ENCODE data around the gene SLC5A2.
"Not testable (repeated sequence)": the region's sequence is repeated elsewhere in the genome, so short reads cannot be mapped to it uniquely, and the experiment has no call there.

The SLC5A2 gene

DNA sequence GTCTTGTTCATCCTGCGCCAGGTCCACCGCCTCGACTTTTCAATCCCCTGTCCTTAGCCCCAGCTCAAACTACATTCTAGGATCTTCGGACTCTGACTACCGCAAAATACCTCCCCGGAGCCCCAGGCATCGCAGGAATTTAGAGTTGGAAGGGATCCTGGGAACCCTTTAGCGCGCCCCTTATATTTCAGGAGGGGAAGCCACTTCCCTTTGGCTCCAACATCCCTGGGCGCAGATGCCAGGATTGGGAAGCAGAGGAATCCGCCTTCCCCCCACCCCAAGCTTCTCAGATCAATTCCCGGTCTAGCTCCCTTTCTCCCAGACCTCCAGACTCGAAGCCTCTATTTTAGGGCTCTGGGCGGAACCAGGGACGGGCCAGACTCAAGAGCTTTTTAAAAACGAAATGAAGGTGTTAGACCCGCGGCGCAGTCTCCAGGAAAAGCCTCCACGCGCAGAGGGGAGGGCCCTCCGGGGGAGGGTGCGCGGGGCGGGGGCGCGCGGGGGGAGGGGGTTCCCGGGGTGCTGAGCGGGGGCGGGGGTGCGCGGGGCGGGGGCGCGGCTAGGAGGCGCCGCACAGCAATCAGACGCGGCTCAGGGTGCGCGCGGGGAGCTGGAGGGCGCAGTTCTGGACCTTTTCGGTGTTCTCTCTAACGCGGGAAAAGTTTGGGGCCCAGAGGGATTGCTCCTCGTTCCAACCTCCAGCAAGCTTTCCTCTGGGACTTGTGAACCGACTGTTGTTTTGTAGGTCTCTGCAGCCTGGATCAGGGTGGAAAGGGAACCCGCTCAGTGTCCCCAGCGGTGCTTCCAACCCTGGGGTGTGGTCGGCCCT lies 46.4 kb downstream of the SLC5A2 start:
- peak overlapping the region; percentile 39 for H3K4me3 ChIP-seq (ENCODE audit: insufficient read depth, low read depth, low read length)
- H3K27ac ChIP-seq (ENCODE audit: insufficient read depth, low read depth, low read length, poor library complexity, severe bottlenecking), result no peak overlapping the region
- H3K36me3 ChIP-seq (ENCODE audit: control insufficient read depth, insufficient read depth, low read length), result no peaks in the 10 kb centered on the region
- no peaks in the 10 kb centered on the region for H3K9me3 ChIP-seq (ENCODE audit: control insufficient read depth, low read length)
- 2% methylated on average over 52 of the region's 52 CpGs for WGBS, 2 experiments
- peaks cover 10% of the 10 kb centered on the region for H3K4me1 ChIP-seq (ENCODE audit: control insufficient read depth, insufficient read depth, low read length)
- peaks cover 39% of the 10 kb centered on the region for H3K27me3 ChIP-seq (ENCODE audit: control insufficient read depth, insufficient read depth, low read length, poor library complexity, severe bottlenecking)

GRCh38 chr16:31529937-31530312 lies 47.0 kb downstream of the SLC5A2 start:
- no peaks in the 10 kb centered on the region for H3K9me3 ChIP-seq (ENCODE audit: control insufficient read depth, low read length)
- no peak overlapping the region for H3K27ac ChIP-seq (ENCODE audit: insufficient read depth, low read depth, low read length, poor library complexity, severe bottlenecking)
- WGBS, 2 experiments, result 48% methylated on average over 17 of the region's 17 CpGs
- peaks cover 10% of the 10 kb centered on the region for H3K4me1 ChIP-seq (ENCODE audit: control insufficient read depth, insufficient read depth, low read length)
- peaks cover 39% of the 10 kb centered on the region for H3K27me3 ChIP-seq (ENCODE audit: control insufficient read depth, insufficient read depth, low read length, poor library complexity, severe bottlenecking)
- H3K4me3 ChIP-seq (ENCODE audit: insufficient read depth, low read depth, low read length), result peak overlapping the region; percentile 39
- no peaks in the 10 kb centered on the region for H3K36me3 ChIP-seq (ENCODE audit: control insufficient read depth, insufficient read depth, low read length)

DNA sequence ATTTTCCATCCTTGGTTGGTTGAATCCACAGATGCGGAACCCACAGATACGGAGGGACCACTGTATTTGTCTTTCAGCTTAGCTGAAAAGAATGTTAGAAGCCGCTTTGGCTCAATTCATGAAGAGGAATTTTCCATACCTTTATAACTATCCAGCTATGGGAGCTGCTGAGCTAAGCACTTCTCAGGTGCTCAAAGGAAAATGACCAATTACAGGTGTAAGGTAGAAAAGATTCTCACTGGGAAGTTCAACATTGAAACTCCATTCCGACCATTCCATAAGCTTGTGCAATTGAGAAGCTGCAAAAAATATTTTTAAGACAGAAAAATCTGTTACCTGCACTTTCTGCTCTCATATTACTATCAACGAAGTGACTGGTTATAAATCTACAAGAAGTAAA lies 47.5 kb downstream of the SLC5A2 start:
- peaks cover 39% of the 10 kb centered on the region for H3K27me3 ChIP-seq (ENCODE audit: control insufficient read depth, insufficient read depth, low read length, poor library complexity, severe bottlenecking)
- no peaks in the 10 kb centered on the region for H3K9me3 ChIP-seq (ENCODE audit: control insufficient read depth, low read length)
- H3K27ac ChIP-seq (ENCODE audit: insufficient read depth, low read depth, low read length, poor library complexity, severe bottlenecking), result no peak overlapping the region
- no peaks in the 10 kb centered on the region for H3K36me3 ChIP-seq (ENCODE audit: control insufficient read depth, insufficient read depth, low read length)
- no peak overlapping the region for H3K4me3 ChIP-seq (ENCODE audit: insufficient read depth, low read depth, low read length)
- WGBS, 2 experiments, result 88 to 89% methylated on average over 4 of the region's 5 CpGs
- peaks cover 10% of the 10 kb centered on the region for H3K4me1 ChIP-seq (ENCODE audit: control insufficient read depth, insufficient read depth, low read length)

DNA sequence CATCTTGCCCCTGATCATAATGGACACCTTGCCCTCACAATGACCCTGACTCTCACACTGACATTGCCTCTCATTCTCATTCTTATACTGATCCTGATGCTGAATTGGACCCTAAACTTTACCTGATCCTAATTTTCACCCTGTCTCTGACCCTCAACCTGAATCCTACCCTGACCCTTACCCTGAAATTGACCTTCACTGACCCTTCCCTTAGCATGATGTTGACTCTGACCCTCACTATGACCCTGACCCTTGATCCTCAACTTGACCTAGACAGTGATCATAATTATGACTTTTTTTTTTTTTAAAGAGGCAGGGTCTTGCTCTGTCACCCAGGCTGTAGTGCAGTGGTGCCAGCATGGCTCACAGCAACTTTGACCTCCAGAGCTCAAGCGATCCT lies 48.2 kb downstream of the SLC5A2 start:
- no peaks in the 10 kb centered on the region for H3K36me3 ChIP-seq (ENCODE audit: control insufficient read depth, insufficient read depth, low read length)
- H3K27me3 ChIP-seq (ENCODE audit: control insufficient read depth, insufficient read depth, low read length, poor library complexity, severe bottlenecking), result peaks cover 39% of the 10 kb centered on the region
- H3K27ac ChIP-seq (ENCODE audit: insufficient read depth, low read depth, low read length, poor library complexity, severe bottlenecking), result no peak overlapping the region
- WGBS, 2 experiments, result 83 to 97% methylated on average over 1 of the region's 1 CpG
- no peaks in the 10 kb centered on the region for H3K9me3 ChIP-seq (ENCODE audit: control insufficient read depth, low read length)
- no peak overlapping the region for H3K4me3 ChIP-seq (ENCODE audit: insufficient read depth, low read depth, low read length)
- H3K4me1 ChIP-seq (ENCODE audit: control insufficient read depth, insufficient read depth, low read length), result peaks cover 10% of the 10 kb centered on the region

GRCh38 chr16:31532120-31532519 lies 49.2 kb downstream of the SLC5A2 start:
- peaks cover 47% of the 10 kb centered on the region for H3K27me3 ChIP-seq (ENCODE audit: control insufficient read depth, insufficient read depth, low read length, poor library complexity, severe bottlenecking)
- 76 to 83% methylated on average over 2 of the region's 2 CpGs for WGBS, 2 experiments
- H3K27ac ChIP-seq (ENCODE audit: insufficient read depth, low read depth, low read length, poor library complexity, severe bottlenecking), result no peak overlapping the region
- H3K9me3 ChIP-seq (ENCODE audit: control insufficient read depth, low read length), result no peaks in the 10 kb centered on the region
- no peak overlapping the region for H3K4me3 ChIP-seq (ENCODE audit: insufficient read depth, low read depth, low read length)
- H3K36me3 ChIP-seq (ENCODE audit: control insufficient read depth, insufficient read depth, low read length), result no peaks in the 10 kb centered on the region
- peaks cover 10% of the 10 kb centered on the region for H3K4me1 ChIP-seq (ENCODE audit: control insufficient read depth, insufficient read depth, low read length)

GRCh38 chr16:31532896-31533295 lies 50.0 kb downstream of the SLC5A2 start:
- H3K4me1 ChIP-seq (ENCODE audit: control insufficient read depth, insufficient read depth, low read length), result peaks cover 10% of the 10 kb centered on the region
- 65% methylated on average over 4 of the region's 4 CpGs for WGBS, 2 experiments

DNA sequence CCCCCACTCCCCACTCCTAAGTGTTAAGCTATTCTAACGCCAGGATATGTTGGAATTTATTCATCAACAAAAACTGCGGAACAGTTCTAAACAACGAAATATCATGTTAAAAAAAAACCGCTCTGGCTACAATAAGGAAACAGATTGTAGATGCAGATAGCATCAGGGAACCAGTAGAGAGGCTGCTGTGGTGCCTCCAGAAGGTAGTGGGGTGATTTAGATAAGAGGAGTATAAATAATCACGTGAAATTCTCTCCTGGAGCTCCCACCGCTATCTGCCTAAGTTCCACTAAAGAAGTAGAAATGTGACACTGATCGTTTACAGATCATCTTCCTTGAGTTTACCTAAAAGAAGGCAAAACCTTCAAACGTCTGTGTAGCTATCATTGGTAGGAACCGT lies 52.8 kb downstream of the SLC5A2 start:
- Histone ChIP-seq H3K4me1 (ENCODE audit: control insufficient read depth, insufficient read depth, low read length) (no peaks in the 10 kb centered on the region), H3K9me3 (ENCODE audit: control insufficient read depth, low read length) (no peaks in the 10 kb centered on the region), H3K4me3 (ENCODE audit: insufficient read depth, low read depth, low read length) (no peak overlapping the region), H3K27ac (ENCODE audit: insufficient read depth, low read depth, low read length, poor library complexity, severe bottlenecking) (no peak overlapping the region), H3K27me3 (ENCODE audit: control insufficient read depth, insufficient read depth, low read length, poor library complexity, severe bottlenecking) (peaks cover 22% of the 10 kb centered on the region), H3K36me3 (ENCODE audit: control insufficient read depth, insufficient read depth, low read length) (no peaks in the 10 kb centered on the region)
- 84 to 86% methylated on average over 9 of the region's 9 CpGs for WGBS, 2 experiments

More at GRCh38 chr16:31532896-31533295, 50.0 kb downstream of the SLC5A2 start:
- H3K4me3 ChIP-seq (ENCODE audit: insufficient read depth, low read depth, low read length), result no peak overlapping the region
- no peaks in the 10 kb centered on the region for H3K36me3 ChIP-seq (ENCODE audit: control insufficient read depth, insufficient read depth, low read length)
- H3K27ac ChIP-seq (ENCODE audit: insufficient read depth, low read depth, low read length, poor library complexity, severe bottlenecking), result no peak overlapping the region
- H3K27me3 ChIP-seq (ENCODE audit: control insufficient read depth, insufficient read depth, low read length, poor library complexity, severe bottlenecking), result peaks cover 50% of the 10 kb centered on the region
- H3K9me3 ChIP-seq (ENCODE audit: control insufficient read depth, low read length), result no peaks in the 10 kb centered on the region

- H3K4me1 ChIP-seq (ENCODE audit: control insufficient read depth, insufficient read depth, low read length), result no peaks in the 10 kb centered on the region
- WGBS, 2 experiments, result 84% methylated on average over 21 of the region's 21 CpGs
- peaks cover 16% of the 10 kb centered on the region for H3K27me3 ChIP-seq (ENCODE audit: control insufficient read depth, insufficient read depth, low read length, poor library complexity, severe bottlenecking)
- H3K36me3 ChIP-seq (ENCODE audit: control insufficient read depth, insufficient read depth, low read length), result no peaks in the 10 kb centered on the region
- H3K4me3 ChIP-seq (ENCODE audit: insufficient read depth, low read depth, low read length), result no peak overlapping the region
- H3K9me3 ChIP-seq (ENCODE audit: control insufficient read depth, low read length), result no peaks in the 10 kb centered on the region
- H3K27ac ChIP-seq (ENCODE audit: insufficient read depth, low read depth, low read length, poor library complexity, severe bottlenecking), result no peak overlapping the region
Measured at GRCh38 chr16:31536804-31537361, 54.0 kb downstream of the SLC5A2 start.

DNA sequence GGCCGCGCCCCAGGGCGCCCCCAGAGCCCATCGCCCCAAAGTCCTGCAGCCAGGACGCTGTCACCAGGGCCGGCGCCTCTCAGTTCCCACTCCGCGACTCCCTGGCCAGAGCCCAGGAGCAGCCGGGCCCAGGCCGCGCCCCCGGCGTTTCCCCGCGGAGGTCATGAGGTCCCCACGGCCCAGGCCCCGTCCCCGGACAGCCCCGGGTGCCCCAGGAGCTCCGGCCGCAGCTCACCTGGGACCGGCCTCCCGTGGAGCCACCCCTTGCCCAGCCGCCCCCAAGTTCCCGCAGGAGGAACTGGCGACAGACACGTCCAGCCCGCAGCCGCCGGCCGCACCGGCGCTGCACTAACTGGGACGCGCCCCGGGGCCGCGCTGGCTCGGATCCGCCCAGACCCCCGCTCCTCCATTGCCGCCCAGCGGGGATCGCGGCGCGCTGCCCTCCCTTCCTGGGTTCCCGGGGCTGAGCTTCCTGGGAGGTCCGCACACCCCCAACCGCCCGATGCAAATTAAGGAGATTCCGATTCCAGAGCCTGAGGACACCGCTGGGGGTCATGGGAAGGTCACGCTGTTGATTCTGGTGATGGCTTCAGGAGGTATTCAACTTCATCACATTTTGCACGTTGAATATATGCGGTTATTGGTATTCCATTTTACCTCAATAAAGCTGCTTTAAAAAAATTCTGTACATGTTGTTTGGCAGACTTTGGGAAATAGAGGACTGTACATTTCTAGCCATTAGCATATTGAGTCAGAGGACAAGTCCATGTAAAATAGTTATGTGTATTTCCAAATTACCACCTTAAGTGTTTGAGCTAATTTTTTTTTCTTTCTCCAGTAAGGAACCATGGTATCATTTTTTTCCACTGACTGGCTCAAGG lies 54.7 kb downstream of the SLC5A2 start:
- H3K36me3 ChIP-seq (ENCODE audit: control insufficient read depth, insufficient read depth, low read length), result no peaks in the 10 kb centered on the region
- no peaks in the 10 kb centered on the region for H3K4me1 ChIP-seq (ENCODE audit: control insufficient read depth, insufficient read depth, low read length)
- 10 to 12% methylated on average over 54 to 57 of the region's 57 CpGs for WGBS, 2 experiments
- peaks cover 16% of the 10 kb centered on the region for H3K27me3 ChIP-seq (ENCODE audit: control insufficient read depth, insufficient read depth, low read length, poor library complexity, severe bottlenecking)
- H3K9me3 ChIP-seq (ENCODE audit: control insufficient read depth, low read length), result no peaks in the 10 kb centered on the region
- H3K27ac ChIP-seq (ENCODE audit: insufficient read depth, low read depth, low read length, poor library complexity, severe bottlenecking), result no peak overlapping the region
- peak overlapping the region; percentile 4 for H3K4me3 ChIP-seq (ENCODE audit: insufficient read depth, low read depth, low read length)

DNA sequence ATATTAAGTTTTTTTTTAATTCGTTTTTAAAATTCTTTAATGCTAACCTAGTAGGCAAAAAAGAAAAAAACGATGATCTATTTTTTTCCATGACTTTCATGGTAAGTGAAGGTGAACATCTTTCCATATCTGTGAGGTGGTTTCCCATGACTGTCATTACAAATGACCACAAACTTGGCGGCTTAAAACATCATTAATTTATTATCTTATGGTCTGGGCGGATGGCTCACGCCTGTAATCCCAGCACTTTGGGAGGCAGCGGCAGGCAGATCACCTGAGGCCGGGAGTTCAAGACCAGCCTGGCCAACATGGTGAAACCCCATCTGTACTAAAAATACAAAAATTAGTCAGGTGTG lies 55.3 kb downstream of the SLC5A2 start:
- not testable (repeated sequence) for H3K4me3 ChIP-seq (ENCODE audit: insufficient read depth, low read depth, low read length); H3K27ac ChIP-seq (ENCODE audit: insufficient read depth, low read depth, low read length, poor library complexity, severe bottlenecking); H3K36me3 ChIP-seq (ENCODE audit: control insufficient read depth, insufficient read depth, low read length); H3K9me3 ChIP-seq (ENCODE audit: control insufficient read depth, low read length); H3K4me1 ChIP-seq (ENCODE audit: control insufficient read depth, insufficient read depth, low read length)
- peaks cover 16% of the 10 kb centered on the region for H3K27me3 ChIP-seq (ENCODE audit: control insufficient read depth, insufficient read depth, low read length, poor library complexity, severe bottlenecking)
- WGBS, 2 experiments, result 79 to 82% methylated on average over 6 to 7 of the region's 7 CpGs
